ENCODE results near the gene FAM187B. TPM values are rescaled to one million over a fixed set of nuclear protein-coding genes. Genes with fewer than 3 reads are reported as not detected.

The FAM187B gene
- total RNA-seq, 1 experiment from 2014 or later, result not detected

- H3K4me3 Mint-ChIP-seq, result no peak overlapping the region
- peaks cover 3 to 16% of the 10 kb centered on the region in 2 experiments for H3K4me1 Mint-ChIP-seq
These were observed 1.1 kb upstream of the FAM187B start for GRCh38 chr19:35229601-35230000.

More at GRCh38 chr19:35229601-35230000, 1.1 kb upstream of the FAM187B start:
- no peak overlapping the region for H3K23ac ChIP-seq (ENCODE audit: insufficient read length, low read depth, low read length)
- H3K36me3 Mint-ChIP-seq (ENCODE audit: insufficient read depth in 1 of 3, low read depth in 3 of 3), result no peaks in the 10 kb centered on the region
- H3K27ac Mint-ChIP-seq, result peak overlapping the region in 1 of 3 experiments; percentile 11; a peak in 2 of 7 replicates
- H3K27me3 Mint-ChIP-seq (ENCODE audit: low read depth), result peaks cover 2% of the 10 kb centered on the region; the same call in 1 of the 2 replicates
- no peak overlapping the region for H3K14ac ChIP-seq (ENCODE audit: insufficient read depth, low read length)
- no peak overlapping the region for H2BK120ac ChIP-seq (ENCODE audit: low read depth, low read length, poor library complexity, severe bottlenecking)
- no peak overlapping the region for H3K4ac ChIP-seq (ENCODE audit: low read depth, low read length)
- H3K79me2 ChIP-seq (ENCODE audit: insufficient read depth, low read length), result no peaks in the 10 kb centered on the region
- H3K27ac ChIP-seq (ENCODE audit: insufficient read length, low read depth, low read length), result no peak overlapping the region
- no peak overlapping the region for H3K56ac ChIP-seq (ENCODE audit: insufficient read length, low read depth, low read length)
- no peak overlapping the region for H3K9ac ChIP-seq (ENCODE audit: extremely low read depth, insufficient read length, low read length)
- H2AFZ ChIP-seq (ENCODE audit: low read length), result no peak overlapping the region
- H4K8ac ChIP-seq (replicated peaks; ENCODE audit: insufficient read length, low read depth, low read length), result no peak overlapping the region
- no peak overlapping the region for H3K18ac ChIP-seq (ENCODE audit: insufficient read length, low read depth, low read length)
- H4K20me1 ChIP-seq (ENCODE audit: control insufficient read depth, insufficient read depth, insufficient read length), result no peaks in the 10 kb centered on the region
- no peaks in the 10 kb centered on the region for H3K27me3 ChIP-seq (ENCODE audit: insufficient read depth, low read length)
- H3K9me3 Mint-ChIP-seq, result peaks cover under 1 to 1% of the 10 kb centered on the region in 2 experiments; a peak in 2 of 5 replicates
- no peak overlapping the region for H2BK5ac ChIP-seq (ENCODE audit: insufficient read length, low read length)
- no peak overlapping the region for H3K4me2 ChIP-seq (ENCODE audit: insufficient read depth, insufficient read length, low read length)
- H3K4me1 ChIP-seq (ENCODE audit: insufficient read depth, low read length), result no peaks in the 10 kb centered on the region; the same call in 1 of the 2 replicates
- H3T11ph ChIP-seq (ENCODE audit: low read length), result no peak overlapping the region
- no peaks in the 10 kb centered on the region for H3K79me1 ChIP-seq (ENCODE audit: insufficient read depth, low read depth, low read length, poor library complexity, severe bottlenecking)
- H2BK15ac ChIP-seq (ENCODE audit: low read depth, low read length), result no peak overlapping the region
- no peaks in the 10 kb centered on the region for H3K23me2 ChIP-seq (ENCODE audit: insufficient read length, low read depth, low read length, poor library complexity, severe bottlenecking)
- H4K91ac ChIP-seq (ENCODE audit: insufficient read length, low read depth, low read length), result no peak overlapping the region
- H2BK12ac ChIP-seq (ENCODE audit: insufficient read length, low read depth, low read length), result no peak overlapping the region
- H3K9me3 ChIP-seq (ENCODE audit: control insufficient read depth, low read depth, low read length), result no peaks in the 10 kb centered on the region
- no peak for TF ChIP-seq CTCF (conservative IDR thresholded peaks at IDR 0.05)
- no peak overlapping the region for H4K5ac ChIP-seq (ENCODE audit: insufficient read length, low read depth, low read length)
- no CpG with 5 or more reads among the region's 8 CpGs for WGBS (ENCODE audit: extremely low coverage, insufficient read length, low lambda C conversion rate)
- H2BK20ac ChIP-seq (ENCODE audit: low read depth, low read length, poor library complexity, severe bottlenecking), result no peak overlapping the region
- H2AK5ac ChIP-seq (ENCODE audit: insufficient read length, low read length), result no peak overlapping the region
- no peak for DNase-seq

Data from H9 (cell line).